SK-N-SH (cell line): ENCODE results near the gene DIRAS1. TPM values are rescaled to one million over a fixed set of nuclear protein-coding genes. Genes with fewer than 3 reads are reported as not detected.

Source experiments
- CTCF ChIA-PET: fragments of 300-600, 350-600 bp; formaldehyde crosslinking; extraction: SDS; loops from one replicate; lab custom pipeline; 2021; lab: Yijun Ruan, JAX
- POLR2A ChIA-PET: fragments of 350-600 bp; sonication (Branson Sonifier 250); formaldehyde crosslinking; extraction: SDS; loops from one replicate; lab custom pipeline; 2020; ENCODE audit warnings: antibody characterized with exemption, inconsistent platforms; lab: Yijun Ruan, JAX
- DNase-seq: peaks from one replicate; pipeline ENCODE4 v3.0.0; 2012
- H2AFZ ChIP-seq: fragments of 200-600 bp; sonication (generic); 2 replicates; pipeline ENCODE4 v1.8.1; 2016; ENCODE audit warnings: antibody characterized with exemption, mild to moderate bottlenecking, low read depth
- H3F3A ChIP-seq: fragments of 200-600 bp; sonication (generic); replicated peaks from 2 replicates; pipeline ENCODE3; 2016; ENCODE audit warnings: antibody characterized with exemption, mild to moderate bottlenecking; ENCODE audit not compliant: insufficient read depth
- H3K27ac ChIP-seq, 2 experiments: fragments of 200-500 bp in 1 of 2; fragments of 200-600 bp in 1 of 2; sonication (Bioruptor generic) in 1 of 2; sonication (generic), shearing (Covaris generic) in 1 of 2; 2 replicates each; pipeline versions ENCODE4 v1.5.1 to v1.6.1; 2014 to 2016; ENCODE audit warnings: low read depth in 2 of 2, inconsistent platforms in 1 of 2, low read length in 1 of 2, mild to moderate bottlenecking in 1 of 2, mixed read lengths in 1 of 2
- H3K27me3 ChIP-seq: fragments of 200-600 bp; sonication (generic), shearing (Covaris generic); 2 replicates; pipeline ENCODE4 v1.6.1; 2016; ENCODE audit warnings: mixed run types; ENCODE audit not compliant: insufficient read depth
- H3K36me3 ChIP-seq, 2 experiments: fragments of 200-500 bp in 1 of 2; fragments of 200-600 bp in 1 of 2; sonication (Bioruptor generic) in 1 of 2; sonication (generic) in 1 of 2; replicated peaks in 1 of 2; 2 replicates each; pipeline versions ENCODE3 to v1.5.1; 2014 to 2016; ENCODE audit warnings: low read length in 1 of 2, mild to moderate bottlenecking in 1 of 2; ENCODE audit not compliant: insufficient read depth in 2 of 2, control insufficient read depth in 1 of 2
- H3K4me1 ChIP-seq, 2 experiments: fragments of 200-500 bp in 1 of 2; fragments of 200-600 bp in 1 of 2; sonication (Bioruptor generic) in 1 of 2; sonication (generic), shearing (Covaris generic) in 1 of 2; 2 replicates each; pipeline versions ENCODE4 v1.5.1 to v1.6.1; 2014 to 2016; ENCODE audit warnings: low read depth in 1 of 2, low read length in 1 of 2, mixed run types in 1 of 2; ENCODE audit not compliant: insufficient read depth in 2 of 2, control insufficient read depth in 1 of 2
- H3K4me2 ChIP-seq: fragments of 200-600 bp; sonication (generic), shearing (Covaris generic); 2 replicates; pipeline ENCODE4 v1.6.1; 2017; ENCODE audit warnings: mixed run types
- H3K4me3 ChIP-seq, 2 experiments: fragments of 200-500 bp in 1 of 2; fragments of 200-600 bp in 1 of 2; sonication (Bioruptor generic) in 1 of 2; sonication (generic), shearing (Covaris generic) in 1 of 2; 2 replicates each; pipeline versions ENCODE4 v1.5.1 to v1.8.1; 2014 to 2016; ENCODE audit warnings: low read depth in 2 of 2, inconsistent platforms in 1 of 2, low read length in 1 of 2, mild to moderate bottlenecking in 1 of 2, mixed read lengths in 1 of 2, moderate library complexity in 1 of 2
- H3K79me2 ChIP-seq: fragments of 200-600 bp; sonication (generic); 2 replicates; pipeline ENCODE4 v1.8.1; 2017; ENCODE audit warnings: mild to moderate bottlenecking; ENCODE audit not compliant: insufficient read depth
- H3K9ac ChIP-seq: fragments of 200-600 bp; sonication (generic); 2 replicates; pipeline ENCODE4 v1.6.1; 2017; ENCODE audit warnings: mixed run types
- H3K9me2 ChIP-seq: fragments of 200-600 bp; sonication (generic); 2 replicates; pipeline ENCODE4 v1.6.1; 2017; ENCODE audit warnings: mixed run types
- H3K9me3 ChIP-seq: fragments of 200-600 bp; sonication (generic); 2 replicates; pipeline ENCODE4 v1.6.1; 2017; ENCODE audit warnings: mixed run types, mild to moderate bottlenecking, moderate library complexity
- H4K20me1 ChIP-seq: fragments of 200-600 bp; sonication (generic); 2 replicates; pipeline ENCODE4 v1.6.1; 2017; ENCODE audit warnings: mild to moderate bottlenecking, mixed run types; ENCODE audit not compliant: insufficient read depth
- CHD2 ChIP-seq: fragments of 150-350 bp; IDR thresholded peaks from 2 replicates; pipeline ENCODE4 v1.6.1; 2018; ENCODE audit warnings: low read length; ENCODE audit not compliant: partially characterized antibody
- CTCF ChIP-seq: fragments of 200-600 bp; sonication (generic); IDR thresholded peaks from 2 replicates; pipeline ENCODE4 v1.6.1; 2017; ENCODE audit warnings: antibody characterized with exemption, mild to moderate bottlenecking, moderate library complexity
- ELF1 ChIP-seq: IDR thresholded peaks from 2 replicates; pipeline ENCODE4 v1.4.0; 2012
- EP300 ChIP-seq, 2 experiments: IDR thresholded peaks; 2 replicates each; pipeline versions ENCODE4 v1.4.0 to v1.6.1; 2012; ENCODE audit warnings: borderline replicate concordance in 1 of 2, low read depth in 1 of 2, low read length in 1 of 2
- FOXM1 ChIP-seq: IDR thresholded peaks from 2 replicates; pipeline ENCODE4 v1.4.0; 2012; ENCODE audit warnings: low read depth, mild to moderate bottlenecking
- GABPA ChIP-seq: IDR thresholded peaks from 2 replicates; pipeline ENCODE4 v1.4.0; 2012; ENCODE audit warnings: low read depth, mild to moderate bottlenecking
- MEF2A ChIP-seq: IDR thresholded peaks from 2 replicates; pipeline ENCODE4 v1.4.0; 2012; ENCODE audit warnings: low read depth, borderline replicate concordance
- MXI1 ChIP-seq: IDR thresholded peaks from 2 replicates; pipeline ENCODE4 v1.6.1; 2012; ENCODE audit warnings: mild to moderate bottlenecking, low read depth, low read length, improper control_type of control experiment
- NFIC ChIP-seq: IDR thresholded peaks from 2 replicates; pipeline ENCODE4 v1.4.0; 2012; ENCODE audit warnings: borderline replicate concordance
- POLR2AphosphoS5 ChIP-seq: IDR thresholded peaks from 2 replicates; pipeline ENCODE4 v1.6.1; 2012; ENCODE audit warnings: low read depth, low read length
- RAD21 ChIP-seq: IDR thresholded peaks from 2 replicates; pipeline ENCODE4 v1.6.1; 2012; ENCODE audit warnings: mild to moderate bottlenecking, low read length
- RCOR1 ChIP-seq: fragments of 150-350 bp; IDR thresholded peaks from 2 replicates; pipeline ENCODE4 v1.6.1; 2017; ENCODE audit warnings: antibody characterized with exemption, low read length
- RXRA ChIP-seq: IDR thresholded peaks from 2 replicates; pipeline ENCODE4 v1.4.0; 2012; ENCODE audit warnings: low read depth, mild to moderate bottlenecking, borderline replicate concordance
- TAF1 ChIP-seq: IDR thresholded peaks from 2 replicates; pipeline ENCODE4 v1.6.1; 2012; ENCODE audit warnings: low read depth, mild to moderate bottlenecking, low read length, moderate library complexity, borderline replicate concordance
- TCF12 ChIP-seq: IDR thresholded peaks from 2 replicates; pipeline ENCODE4 v1.4.0; 2012
- TEAD4 ChIP-seq: IDR thresholded peaks from 2 replicates; pipeline ENCODE4 v1.4.0; 2012; ENCODE audit warnings: mild to moderate bottlenecking, borderline replicate concordance; ENCODE audit not compliant: insufficient read depth
- USF1 ChIP-seq: IDR thresholded peaks from 2 replicates; pipeline ENCODE4 v1.4.0; 2012; ENCODE audit warnings: low read depth, borderline replicate concordance
- ZBTB33 ChIP-seq: IDR thresholded peaks from 2 replicates; pipeline ENCODE4 v1.4.0; 2012; ENCODE audit warnings: low read depth, borderline replicate concordance
- WGBS: methylation state at CpG from one replicate; pipeline ENCODE4 v1.1.6; 2017; ENCODE audit warnings: low lambda C conversion rate; 5-methylcytosine and 5-hydroxymethylcytosine counted together
- polyA plus RNA-seq, 3 experiments: library from polyadenylated mRNA; depleted of rRNA; stranded (reverse); fragments of >200 nt; gene quantifications; 2 replicates each; pipeline ENCODE4 v1.2.3, GENCODE V29; 2012

The DIRAS1 gene
- polyA plus RNA-seq, 1 of the 3 experiments (the other 2 are of a cell fraction) = 9.0 TPM

- H3K9me2 ChIP-seq = no peaks in the 10 kb centered on the region
- 0 out of 2 replicates have a peak, but pooled peaks cover 3% of the 10 kb centered on the region for H3K9me3 ChIP-seq
- no peak overlapping the region for H3K27ac ChIP-seq
- CTCF ChIA-PET = no interaction called here
- H2AFZ ChIP-seq = no peak overlapping the region
- H3K4me1 ChIP-seq = no peaks in the 10 kb centered on the region
- no peak overlapping the region for H3K9ac ChIP-seq
- H3K79me2 ChIP-seq = no peaks in the 10 kb centered on the region
- H3K27me3 ChIP-seq = no peaks in the 10 kb centered on the region
- WGBS = 58% methylated on average over 3 of the region's 5 CpGs
- H4K20me1 ChIP-seq = no peaks in the 10 kb centered on the region
- TF ChIP-seq TEAD4 (no peak), CHD2 (no peak), RAD21 (no peak), TAF1 (no peak), MXI1 (no peak), TCF12 (no peak), RCOR1 (no peak), RXRA (no peak), GABPA (no peak), EP300 (IDR thresholded peaks at IDR 0.05; ENCODE audit: borderline replicate concordance in 1 of 2, low read depth in 1 of 2, low read length in 1 of 2) (no peak)
- no peaks in the 10 kb centered on the region for H3K36me3 ChIP-seq
- no peak for DNase-seq
- POLR2A ChIA-PET = no interaction called here
- no peaks in the 10 kb centered on the region for H3F3A ChIP-seq
- no peak overlapping the region for H3K4me3 ChIP-seq
- no peak overlapping the region for H3K4me2 ChIP-seq
Observed at GRCh38 chr19:2711875-2712205, 9.3 kb downstream of the DIRAS1 start.

GRCh38 chr19:2711172-2711874 is 9.8 kb downstream of the DIRAS1 start:
- TF ChIP-seq ELF1 = no peak
- no peak for TF ChIP-seq TEAD4
- TF ChIP-seq RCOR1 = no peak
- TF ChIP-seq MEF2A = no peak
- no peak for TF ChIP-seq POLR2AphosphoS5
- no peak for TF ChIP-seq CTCF
- TF ChIP-seq ZBTB33 = no peak
- TF ChIP-seq USF1 = no peak
- TF ChIP-seq FOXM1 = no peak
- no peak for TF ChIP-seq NFIC
- TF ChIP-seq RXRA = no peak
- no peak for TF ChIP-seq RAD21
- Histone ChIP-seq H2AFZ (no peak overlapping the region), H3K9ac (no peak overlapping the region), H3F3A (no peaks in the 10 kb centered on the region), H3K9me2 (no peaks in the 10 kb centered on the region), H3K4me1 (no peaks in the 10 kb centered on the region), H3K4me3 (no peak overlapping the region), H3K4me2 (no peak overlapping the region), H3K9me3 (0 out of 2 replicates have a peak, but pooled peaks cover 3% of the 10 kb centered on the region), H4K20me1 (no peaks in the 10 kb centered on the region), H3K27ac (no peak overlapping the region), H3K79me2 (no peaks in the 10 kb centered on the region), H3K27me3 (no peaks in the 10 kb centered on the region; the same call in 1 of the 2 replicates), H3K36me3 (no peaks in the 10 kb centered on the region)
- 61% methylated on average over 17 of the region's 17 CpGs for WGBS
- CTCF ChIA-PET = no interaction called here
- no peak for DNase-seq
- POLR2A ChIA-PET = no interaction called here
